Right lobe of liver (tissue), 6 donors: ENCODE measurements around the gene CCDC85C. TPM values are rescaled to one million over a fixed set of nuclear protein-coding genes. Genes with fewer than 3 reads are reported as not detected.

Experiments
- ATAC-seq, 4 donors: fragments of 200-7000 bp; cut with Tn5 transposase; one replicate each; pipeline ENCODE4 v1.9.1; 2020; ENCODE audit warnings: mild to moderate bottlenecking in 4 of 4, moderate library complexity in 4 of 4
- DNase-seq, 3 donors: peaks; one replicate each; pipeline ENCODE4 v3.0.0-alpha.2; 2020
- H3K27ac ChIP-seq, 3 donors: fragments of 200-600 bp; one replicate each; pipeline ENCODE4 v1.8.0; 2022
- H3K27me3 ChIP-seq, 2 donors: fragments of 200-600 bp; one replicate each; pipeline ENCODE4 v1.8.0; 2022
- H3K36me3 ChIP-seq, 4 donors: fragments of 200-600 bp; sonication (generic) in 1 of 4; one replicate each; pipeline versions ENCODE4 v1.5.1 to v1.8.0; 2017 to 2022; ENCODE audit warnings: control low read depth in 1 of 4
- H3K4me1 ChIP-seq, 4 donors: fragments of 200-600 bp; sonication (generic) in 1 of 4; one replicate each; pipeline versions ENCODE4 v1.5.1 to v1.8.0; 2017 to 2022; ENCODE audit warnings: control low read depth in 1 of 4
- H3K4me3 ChIP-seq, 3 donors: fragments of 200-600 bp; one replicate each; pipeline ENCODE4 v1.8.0; 2022
- H3K9me3 ChIP-seq, 4 donors: fragments of 200-600 bp; sonication (generic) in 1 of 4; one replicate each; pipeline versions ENCODE4 v1.5.1 to v1.8.0; 2017 to 2022; ENCODE audit warnings: control low read depth in 1 of 4
- CTCF ChIP-seq, 4 donors: fragments of 200-600 bp in 3 of 4; fragments of 450-650 bp in 1 of 4; IDR thresholded peaks; one replicate each; pipeline versions ENCODE4 v1.5.1 to v1.8.0; 2016 to 2022; ENCODE audit warnings: antibody characterized with exemption in 4 of 4, mild to moderate bottlenecking in 2 of 4
- POLR2A ChIP-seq: fragments of 450-650 bp; IDR thresholded peaks from one replicate; pipeline ENCODE4 v1.6.1; 2017; ENCODE audit warnings: antibody characterized with exemption, mild to moderate bottlenecking
- WGBS: methylation state at CpG from one replicate; pipeline ENCODE4 v1.1.6; 2018; ENCODE audit warnings: low coverage, low lambda C conversion rate; ENCODE audit not compliant: insufficient coverage; ENCODE audit errors: missing lambda C conversion rate; 5-methylcytosine and 5-hydroxymethylcytosine counted together
- intact Hi-C, 2 donors: fragments of 100-400 bp; cut with DNase I; formaldehyde crosslinking; loops; one replicate each; pipeline versions ENCODE4 v1.11.2 to v1.14.1; 2022
- total RNA-seq, 6 experiments: library from RNA; depleted of rRNA in 2 of 6; stranded (reverse); fragments of >200 nt in 2 of 6; fragmentation: NEBNext Ultra II Directional in 3 of 6; extraction: Animal tissue kit (Norgen Biotek cat#: 25700) in 3 of 6; gene quantifications; one replicate each; pipeline versions ENCODE4 v1.1.0 to v1.2.4, GENCODE V29; 2016 to 2023
- donor health status: DM: no; HTN: yes; CAD: no.
- donor health status: DM: no; HTN: no; CAD: no.
- donor health status: DM: no; HTN: no; CAD: no.
- donor health status: DM: no; HTN: yes; CAD: no.
- donor health status: DM: no; HTN: yes; CAD: no.

CCDC85C gene
- total RNA-seq, 6 experiments from 2014 or later: 13.6 to 32.8 (median 21.8) TPM

- TF ChIP-seq POLR2A (no peak), CTCF (IDR thresholded peaks at IDR 0.05) (no peak)
- no peak for ATAC-seq
- no peaks in the 10 kb centered on the region for H3K9me3 ChIP-seq
- no peaks in the 10 kb centered on the region for H3K27me3 ChIP-seq
- H3K36me3 ChIP-seq: no peaks in the 10 kb centered on the region
- H3K4me3 ChIP-seq: no peak overlapping the region
- H3K27ac ChIP-seq: no peak overlapping the region
- no peaks in the 10 kb centered on the region for H3K4me1 ChIP-seq
- DNase-seq: no peak
- intact Hi-C loops: loop anchor here (5.0 kb wide), 1 partner anchor 110 kb away; no protein-coding TSS in a partner anchor
- 77% methylated on average over 2 of the region's 2 CpGs for WGBS
Observed at GRCh38 chr14:99627100-99627499, 23.1 kb upstream of the CCDC85C start.

DNA sequence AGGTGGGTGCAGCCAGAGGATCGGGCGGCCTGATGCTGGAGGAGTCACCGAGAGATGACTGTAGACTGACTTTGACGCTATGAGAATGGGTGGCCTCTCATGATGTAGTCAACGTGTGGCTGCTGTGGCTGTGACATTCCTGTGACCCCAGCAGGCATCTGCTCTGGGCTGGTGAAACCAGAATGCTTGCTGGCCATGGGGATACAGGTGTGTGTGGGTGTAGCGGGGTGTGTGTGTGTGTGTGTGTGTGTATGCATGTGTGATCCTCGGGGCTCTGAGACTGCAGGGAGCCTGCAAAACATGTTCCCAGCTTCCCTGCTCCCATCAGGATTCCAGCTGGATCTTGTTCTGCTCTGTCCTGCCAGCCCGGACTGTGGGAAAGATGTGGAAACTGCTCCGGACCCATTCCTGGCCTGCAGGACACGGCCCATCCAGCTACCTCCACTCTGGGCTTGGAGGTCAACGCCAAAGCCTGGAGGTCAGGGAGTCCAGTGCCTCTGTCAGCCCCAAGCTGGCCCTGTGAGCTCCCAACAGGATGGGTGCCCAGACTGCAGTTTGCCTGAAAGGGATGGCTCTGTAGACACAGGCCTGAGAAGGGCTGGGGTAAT is 22.1 kb upstream of the CCDC85C start:
- Histone ChIP-seq H3K27me3 (no peaks in the 10 kb centered on the region), H3K9me3 (no peaks in the 10 kb centered on the region), H3K4me1 (no peaks in the 10 kb centered on the region), H3K27ac (no peak overlapping the region), H3K4me3 (no peak overlapping the region), H3K36me3 (no peaks in the 10 kb centered on the region)
- TF ChIP-seq CTCF (IDR thresholded peaks at IDR 0.05): no peak
- no peak for TF ChIP-seq POLR2A
- WGBS: 88% methylated on average over 3 of the region's 11 CpGs
- intact Hi-C loops: loop anchor here (5.0 kb wide), 1 partner anchor 109 kb away; no protein-coding TSS in a partner anchor
- DNase-seq (no peak), ATAC-seq (no peak)

DNA sequence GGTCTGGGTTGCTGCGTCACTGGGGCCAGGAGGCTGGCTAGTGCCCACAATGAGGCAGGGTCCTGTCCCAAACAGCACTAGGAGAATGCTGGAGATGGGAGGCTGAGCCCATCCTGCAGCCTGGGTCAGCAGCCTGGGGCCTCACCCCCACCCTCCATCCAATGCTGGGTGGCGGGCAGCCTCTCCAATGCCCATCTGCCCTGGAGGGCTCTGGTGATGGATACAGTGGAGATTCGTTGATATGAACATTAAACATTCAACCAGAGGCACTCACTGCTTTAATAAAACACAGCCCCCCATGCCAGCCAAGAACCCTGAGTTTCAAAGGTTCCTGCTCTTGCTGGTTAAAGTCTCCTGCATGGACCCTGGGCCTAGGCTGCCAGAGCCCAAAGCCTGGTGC is 21.5 kb upstream of the CCDC85C start:
- H3K4me3 ChIP-seq: no peak overlapping the region
- no peak overlapping the region for H3K27ac ChIP-seq
- H3K27me3 ChIP-seq: no peaks in the 10 kb centered on the region
- no peaks in the 10 kb centered on the region for H3K4me1 ChIP-seq
- DNase-seq: no peak
- H3K9me3 ChIP-seq: no peaks in the 10 kb centered on the region
- WGBS: 20% methylated on average over 1 of the region's 3 CpGs
- ATAC-seq: no peak
- intact Hi-C loops: loop anchor here (5.0 kb wide), 1 partner anchor 108 kb away; no protein-coding TSS in a partner anchor
- TF ChIP-seq CTCF (IDR thresholded peaks at IDR 0.05): no peak
- no peak for TF ChIP-seq POLR2A
- no peaks in the 10 kb centered on the region for H3K36me3 ChIP-seq

DNA sequence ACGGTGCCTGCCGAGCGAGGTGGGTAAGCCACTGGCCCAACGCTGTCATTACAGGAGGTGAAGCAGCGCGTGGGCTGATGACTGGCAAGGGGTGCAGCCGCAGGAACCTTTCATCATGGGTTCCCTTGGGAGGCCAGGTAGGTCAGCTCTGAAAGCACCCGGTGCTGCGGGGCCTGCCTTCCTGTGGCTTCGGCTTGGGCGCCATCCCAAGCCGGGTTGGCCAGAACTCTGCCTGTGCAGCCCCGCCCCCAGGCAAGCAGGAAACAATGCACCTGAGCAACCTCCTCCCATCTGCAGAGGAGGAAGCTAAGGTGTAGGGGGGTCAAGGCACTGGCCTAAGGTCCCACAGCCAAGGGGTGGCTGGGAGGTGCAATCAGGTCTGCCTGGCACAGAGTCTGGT is 21.0 kb upstream of the CCDC85C start:
- TF ChIP-seq CTCF (IDR thresholded peaks at IDR 0.05) (no peak), POLR2A (no peak)
- DNase-seq (no peak), ATAC-seq (no peak)
- WGBS: 95% methylated on average over 9 of the region's 13 CpGs
- no peaks in the 10 kb centered on the region for H3K36me3 ChIP-seq
- H3K9me3 ChIP-seq: no peaks in the 10 kb centered on the region
- H3K27ac ChIP-seq: no peak overlapping the region
- no peaks in the 10 kb centered on the region for H3K27me3 ChIP-seq
- H3K4me1 ChIP-seq: no peaks in the 10 kb centered on the region
- no peak overlapping the region for H3K4me3 ChIP-seq
- intact Hi-C loops: loop anchor here (5.0 kb wide), 1 partner anchor 108 kb away; no protein-coding TSS in a partner anchor
